ENCODE measurements around the gene EXOC6.

DNA sequence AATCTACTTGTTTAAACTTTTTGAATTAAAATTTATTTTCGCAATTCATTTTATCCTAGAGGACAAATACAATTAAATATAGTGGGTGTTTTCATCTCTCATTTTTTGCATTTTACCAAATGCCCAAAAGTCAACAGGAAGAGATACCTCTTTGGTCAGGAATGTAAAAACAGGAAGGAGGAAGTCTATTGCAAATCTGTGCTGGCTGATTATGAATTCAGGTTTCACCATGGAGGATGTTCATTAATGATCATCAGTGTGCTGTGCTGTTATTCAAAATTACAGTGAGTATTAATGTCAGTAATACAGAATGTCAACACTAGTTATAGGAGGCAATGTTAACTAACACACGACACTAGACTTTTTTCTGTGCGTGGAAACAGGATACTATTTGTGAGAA lies 24.7 kb downstream of the EXOC6 start:
- TF ChIP-seq, protein P1, sequence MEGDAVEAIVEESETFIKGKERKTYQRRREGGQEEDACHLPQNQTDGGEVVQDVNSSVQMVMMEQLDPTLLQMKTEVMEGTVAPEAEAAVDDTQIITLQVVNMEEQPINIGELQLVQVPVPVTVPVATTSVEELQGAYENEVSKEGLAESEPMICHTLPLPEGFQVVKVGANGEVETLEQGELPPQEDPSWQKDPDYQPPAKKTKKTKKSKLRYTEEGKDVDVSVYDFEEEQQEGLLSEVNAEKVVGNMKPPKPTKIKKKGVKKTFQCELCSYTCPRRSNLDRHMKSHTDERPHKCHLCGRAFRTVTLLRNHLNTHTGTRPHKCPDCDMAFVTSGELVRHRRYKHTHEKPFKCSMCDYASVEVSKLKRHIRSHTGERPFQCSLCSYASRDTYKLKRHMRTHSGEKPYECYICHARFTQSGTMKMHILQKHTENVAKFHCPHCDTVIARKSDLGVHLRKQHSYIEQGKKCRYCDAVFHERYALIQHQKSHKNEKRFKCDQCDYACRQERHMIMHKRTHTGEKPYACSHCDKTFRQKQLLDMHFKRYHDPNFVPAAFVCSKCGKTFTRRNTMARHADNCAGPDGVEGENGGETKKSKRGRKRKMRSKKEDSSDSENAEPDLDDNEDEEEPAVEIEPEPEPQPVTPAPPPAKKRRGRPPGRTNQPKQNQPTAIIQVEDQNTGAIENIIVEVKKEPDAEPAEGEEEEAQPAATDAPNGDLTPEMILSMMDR (IDR thresholded peaks at IDR 0.05) = no peak
- TF ChIP-seq POLR2A (IDR thresholded peaks at IDR 0.05) = no peak
